Muscle layer of colon (tissue), 2 donors: Measurements from ENCODE around the gene PDE1C.

Source experiments
- H3K27ac ChIP-seq: one replicate; pipeline ENCODE4 v1.7.0; 2013; ENCODE audit warnings: low read depth, mild to moderate bottlenecking, low read length, moderate library complexity
- H3K27me3 ChIP-seq, 2 donors: one replicate each; pipeline ENCODE4 v1.7.0; 2013; ENCODE audit warnings: low read length in 2 of 2, mild to moderate bottlenecking in 2 of 2; ENCODE audit not compliant: insufficient read depth in 2 of 2, control insufficient read depth in 1 of 2
- H3K36me3 ChIP-seq: one replicate; pipeline ENCODE4 v1.7.0; 2013; ENCODE audit warnings: mild to moderate bottlenecking, low read length; ENCODE audit not compliant: insufficient read depth
- H3K4me1 ChIP-seq: one replicate; pipeline ENCODE4 v1.7.0; 2013; ENCODE audit warnings: mild to moderate bottlenecking, low read length; ENCODE audit not compliant: insufficient read depth
- H3K4me3 ChIP-seq, 2 donors: one replicate each; pipeline ENCODE4 v1.7.0; 2013; ENCODE audit warnings: low read length in 2 of 2, low read depth in 1 of 2, mild to moderate bottlenecking in 1 of 2, moderate library complexity in 1 of 2
- H3K9ac ChIP-seq: one replicate; pipeline ENCODE4 v1.7.0; 2013; ENCODE audit warnings: low read length
- H3K9me3 ChIP-seq: one replicate; pipeline ENCODE4 v1.7.0; 2013; ENCODE audit warnings: mild to moderate bottlenecking, low read length
- donor health status: abdominal sarcoma.
- donor health status: Adenocarcinoma of cecum.

Gene PDE1C

DNA sequence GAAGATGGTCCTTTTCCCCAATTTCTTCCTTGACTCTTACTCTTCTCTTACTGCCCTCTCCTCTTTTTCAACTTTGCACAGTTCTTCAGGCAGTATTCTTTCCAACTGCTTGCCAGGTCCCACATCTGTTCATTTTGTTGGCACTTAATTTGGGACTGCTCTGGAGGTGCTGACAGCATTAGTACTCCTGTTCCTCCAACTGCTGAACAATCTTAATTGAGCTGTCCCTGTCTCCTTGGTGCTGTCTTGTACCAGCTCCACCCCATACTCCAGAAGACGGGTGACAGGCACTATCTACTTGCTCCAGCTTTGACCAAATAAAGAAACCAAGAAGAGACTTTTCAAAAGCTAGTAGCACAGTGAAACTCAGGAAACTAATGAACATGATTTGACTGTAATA, 160.0 kb downstream of the PDE1C start:
- Histone ChIP-seq H3K36me3 (no peaks in the 10 kb centered on the region), H3K27me3 (no peaks in the 10 kb centered on the region), H3K9me3 (no peaks in the 10 kb centered on the region), H3K4me3 (no peak overlapping the region), H3K4me1 (no peaks in the 10 kb centered on the region), H3K9ac (no peak overlapping the region), H3K27ac (no peak overlapping the region)

DNA sequence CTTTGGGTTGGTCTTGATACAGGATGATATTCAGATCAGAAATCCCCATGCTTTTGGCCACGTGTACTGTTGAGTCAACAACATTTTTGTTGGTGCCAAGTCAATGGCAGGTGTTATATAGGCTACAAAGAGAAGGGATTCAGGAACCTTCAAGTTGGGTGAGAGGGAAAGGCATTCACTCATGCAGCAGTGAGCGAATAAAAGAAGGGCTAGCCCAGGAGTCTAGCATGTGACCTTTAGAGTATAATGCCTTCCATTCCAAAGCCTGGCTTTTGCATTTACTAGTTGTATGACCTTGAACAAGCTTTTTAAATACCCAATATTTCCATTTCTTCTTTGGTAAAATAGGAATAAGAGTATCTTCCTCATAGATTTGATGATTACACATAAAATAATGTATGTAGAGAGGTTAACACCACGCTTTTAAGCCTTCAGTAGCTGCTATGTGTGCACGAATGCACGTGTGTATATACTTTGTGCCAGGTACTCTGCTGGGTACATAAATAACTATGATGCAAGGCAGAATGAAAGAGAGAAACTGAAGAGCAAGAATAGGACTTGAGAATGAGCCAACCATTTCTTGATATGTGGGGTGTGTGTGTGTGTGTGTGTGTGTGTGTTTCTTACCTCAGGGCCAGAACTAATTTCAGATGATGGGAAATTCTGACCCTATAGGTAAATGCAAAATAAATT, 163.6 kb downstream of the PDE1C start:
- Histone ChIP-seq H3K9ac (no peak overlapping the region), H3K27me3 (no peaks in the 10 kb centered on the region), H3K36me3 (no peaks in the 10 kb centered on the region), H3K4me1 (no peaks in the 10 kb centered on the region), H3K4me3 (no peak overlapping the region), H3K9me3 (no peaks in the 10 kb centered on the region), H3K27ac (no peak overlapping the region)

- Histone ChIP-seq H3K9ac (no peak overlapping the region), H3K9me3 (no peaks in the 10 kb centered on the region), H3K36me3 (no peaks in the 10 kb centered on the region), H3K4me1 (no peaks in the 10 kb centered on the region), H3K4me3 (no peak overlapping the region), H3K27ac (no peak overlapping the region), H3K27me3 (no peaks in the 10 kb centered on the region)
These were observed 166.2 kb downstream of the PDE1C start for GRCh38 chr7:31903962-31904361.

DNA sequence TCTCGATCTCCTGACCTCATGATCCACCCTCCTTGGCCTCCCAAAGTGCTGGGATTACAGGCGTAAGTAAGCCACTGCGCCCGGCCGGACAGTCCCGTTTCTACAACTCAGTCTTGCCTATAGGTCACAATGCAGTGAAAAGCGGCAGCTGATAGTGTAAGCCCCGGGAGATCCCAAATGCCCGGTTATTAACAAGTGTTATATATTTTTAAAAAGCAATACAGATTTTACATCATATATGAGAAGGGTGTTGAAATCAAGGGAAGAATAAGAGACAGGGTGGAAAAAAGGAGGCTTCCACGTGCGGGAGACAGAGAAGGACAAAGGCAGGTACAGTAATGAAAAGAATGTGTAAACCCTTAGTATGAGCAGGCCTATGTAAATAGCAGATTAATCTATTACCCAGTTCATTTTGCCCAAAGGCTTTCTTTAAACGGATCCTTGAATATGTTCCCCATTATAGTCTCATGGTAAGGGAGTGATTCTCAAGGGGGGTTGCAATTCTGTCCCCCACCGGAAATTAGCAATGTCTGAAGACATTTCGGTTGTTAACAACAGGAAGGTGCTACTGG, 170.8 kb downstream of the PDE1C start:
- H3K9me3 ChIP-seq, result no peaks in the 10 kb centered on the region
- H3K4me1 ChIP-seq, result no peaks in the 10 kb centered on the region
- no peaks in the 10 kb centered on the region for H3K27me3 ChIP-seq
- no peak overlapping the region for H3K27ac ChIP-seq
- no peaks in the 10 kb centered on the region for H3K36me3 ChIP-seq
- no peak overlapping the region for H3K9ac ChIP-seq
- no peak overlapping the region for H3K4me3 ChIP-seq

GRCh38 chr7:31896925-31897324, 173.3 kb downstream of the PDE1C start:
- no peak overlapping the region for H3K9ac ChIP-seq
- H3K27me3 ChIP-seq, result no peaks in the 10 kb centered on the region
- no peak overlapping the region for H3K4me3 ChIP-seq
- no peaks in the 10 kb centered on the region for H3K36me3 ChIP-seq
- H3K4me1 ChIP-seq, result no peaks in the 10 kb centered on the region
- H3K9me3 ChIP-seq, result no peaks in the 10 kb centered on the region
- H3K27ac ChIP-seq, result no peak overlapping the region

DNA sequence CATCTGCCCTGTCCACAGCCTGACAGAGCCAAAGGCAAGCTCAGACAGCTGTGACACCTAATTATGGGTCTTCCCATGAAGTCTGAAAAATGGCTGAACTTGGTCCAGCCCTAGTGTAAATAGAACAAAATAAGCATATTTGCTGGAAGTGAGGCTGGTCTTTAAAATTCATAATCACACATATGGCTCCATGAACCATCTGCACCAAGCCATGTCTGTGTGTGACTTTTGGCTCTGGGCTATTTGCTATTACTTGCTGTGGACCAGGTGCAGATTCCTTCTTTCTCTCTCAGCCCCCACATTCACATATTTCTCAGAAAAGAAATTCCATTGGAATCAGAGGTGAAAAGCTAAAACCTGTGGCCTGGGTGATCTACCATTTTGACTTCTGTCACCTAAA, 175.9 kb downstream of the PDE1C start:
- Histone ChIP-seq H3K27me3 (no peaks in the 10 kb centered on the region), H3K36me3 (no peaks in the 10 kb centered on the region), H3K9ac (no peak overlapping the region), H3K9me3 (no peaks in the 10 kb centered on the region), H3K4me3 (no peak overlapping the region), H3K27ac (no peak overlapping the region), H3K4me1 (no peaks in the 10 kb centered on the region)

DNA sequence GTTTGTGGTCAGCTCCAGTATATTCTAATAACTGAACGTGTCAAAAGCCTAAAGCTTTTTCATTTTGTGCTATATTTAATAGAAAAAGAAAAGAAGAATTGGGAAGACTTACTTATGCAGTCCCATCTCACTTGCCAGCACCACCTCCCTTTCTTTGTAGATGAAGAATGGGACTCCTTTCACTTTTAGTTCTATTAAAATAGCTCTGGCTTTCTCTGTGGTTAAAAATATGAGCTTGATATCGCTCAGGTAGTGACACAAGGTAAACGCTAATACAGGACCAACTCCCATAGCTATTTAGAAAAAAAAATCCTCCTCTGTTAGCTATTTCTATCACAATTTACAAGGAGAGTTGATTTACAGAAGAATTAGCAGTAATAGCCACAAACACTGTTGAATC, 176.8 kb downstream of the PDE1C start:
- Histone ChIP-seq H3K27ac (no peak overlapping the region), H3K4me1 (no peaks in the 10 kb centered on the region), H3K27me3 (no peaks in the 10 kb centered on the region), H3K36me3 (no peaks in the 10 kb centered on the region), H3K4me3 (no peak overlapping the region), H3K9me3 (no peaks in the 10 kb centered on the region), H3K9ac (no peak overlapping the region)

GRCh38 chr7:31892099-31892829, 177.9 kb downstream of the PDE1C start:
- Histone ChIP-seq H3K4me1 (no peaks in the 10 kb centered on the region), H3K9me3 (no peaks in the 10 kb centered on the region)

DNA sequence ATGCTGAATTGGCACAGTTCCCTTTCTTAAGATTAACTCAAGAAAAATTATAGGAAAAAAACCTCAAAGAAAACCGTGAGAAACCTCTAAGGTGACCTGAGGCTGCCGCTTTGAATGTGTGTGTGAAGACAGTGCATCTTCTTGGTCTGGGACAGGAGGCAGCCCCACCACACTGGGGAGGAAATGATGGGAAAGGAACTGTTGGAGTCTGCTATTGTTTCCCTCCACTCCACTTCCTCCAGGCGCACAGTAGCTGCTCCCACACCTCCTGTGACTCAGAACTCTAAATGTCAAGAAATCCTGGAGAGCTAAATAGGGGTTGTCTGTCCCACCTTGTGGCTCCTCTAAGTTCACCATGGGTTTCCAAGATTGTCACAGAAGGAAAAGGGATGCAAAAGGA, 179.4 kb downstream of the PDE1C start:
- Histone ChIP-seq H3K27ac (no peak overlapping the region), H3K4me3 (no peak overlapping the region), H3K4me1 (no peaks in the 10 kb centered on the region), H3K36me3 (no peaks in the 10 kb centered on the region), H3K27me3 (no peaks in the 10 kb centered on the region), H3K9me3 (no peaks in the 10 kb centered on the region), H3K9ac (no peak overlapping the region)

More at GRCh38 chr7:31892099-31892829, 177.9 kb downstream of the PDE1C start:
- H3K27ac ChIP-seq, result no peak overlapping the region
- H3K36me3 ChIP-seq, result no peaks in the 10 kb centered on the region
- no peaks in the 10 kb centered on the region for H3K27me3 ChIP-seq
- H3K9ac ChIP-seq, result no peak overlapping the region
- no peak overlapping the region for H3K4me3 ChIP-seq

- Histone ChIP-seq H3K27ac (no peak overlapping the region), H3K9ac (no peak overlapping the region), H3K27me3 (no peaks in the 10 kb centered on the region), H3K36me3 (no peaks in the 10 kb centered on the region), H3K9me3 (no peaks in the 10 kb centered on the region), H3K4me3 (no peak overlapping the region), H3K4me1 (peaks cover 3% of the 10 kb centered on the region)
These were observed 180.0 kb downstream of the PDE1C start for GRCh38 chr7:31890198-31890597.

DNA sequence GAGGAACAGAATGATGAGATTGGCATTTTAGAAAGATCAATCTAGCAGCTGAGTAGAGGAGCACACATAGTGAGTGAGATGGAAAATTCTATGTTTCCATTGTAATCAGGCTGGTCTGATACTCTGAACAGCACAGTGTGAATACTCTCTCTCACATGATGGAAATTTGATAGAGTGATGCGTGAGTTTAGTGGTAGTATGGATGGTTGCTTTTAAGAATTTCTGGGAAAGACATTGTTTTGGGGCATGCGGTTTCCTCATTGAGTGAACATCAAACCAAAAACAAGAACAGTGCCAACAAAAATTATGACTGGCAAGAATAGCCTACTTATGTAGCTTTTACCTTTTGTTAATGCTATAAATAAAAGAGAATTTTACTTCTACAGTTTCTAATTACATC, 183.2 kb downstream of the PDE1C start:
- H3K9me3 ChIP-seq, result no peaks in the 10 kb centered on the region
- H3K27ac ChIP-seq, result no peak overlapping the region

More for the DNA sequence above, 183.2 kb downstream of the PDE1C start:
- Histone ChIP-seq H3K27me3 (no peaks in the 10 kb centered on the region), H3K4me1 (peaks cover 23% of the 10 kb centered on the region), H3K36me3 (no peaks in the 10 kb centered on the region), H3K4me3 (no peak overlapping the region), H3K9ac (no peak overlapping the region)
